Activated T-helper 1 cell treated with Interleukin-2 at 50 U/mL for 16 hours (primary cell): ENCODE measurements around the gene CDHR4.
"Not testable (repeated sequence)": the region's sequence is repeated elsewhere in the genome, so short reads cannot be mapped to it uniquely, and the experiment has no call there.

ENCODE experiments used
- DNase-seq: peaks from one replicate; pipeline ENCODE4 v3.0.0-alpha.2; 2020; ENCODE audit warnings: low read depth

Gene CDHR4

DNA sequence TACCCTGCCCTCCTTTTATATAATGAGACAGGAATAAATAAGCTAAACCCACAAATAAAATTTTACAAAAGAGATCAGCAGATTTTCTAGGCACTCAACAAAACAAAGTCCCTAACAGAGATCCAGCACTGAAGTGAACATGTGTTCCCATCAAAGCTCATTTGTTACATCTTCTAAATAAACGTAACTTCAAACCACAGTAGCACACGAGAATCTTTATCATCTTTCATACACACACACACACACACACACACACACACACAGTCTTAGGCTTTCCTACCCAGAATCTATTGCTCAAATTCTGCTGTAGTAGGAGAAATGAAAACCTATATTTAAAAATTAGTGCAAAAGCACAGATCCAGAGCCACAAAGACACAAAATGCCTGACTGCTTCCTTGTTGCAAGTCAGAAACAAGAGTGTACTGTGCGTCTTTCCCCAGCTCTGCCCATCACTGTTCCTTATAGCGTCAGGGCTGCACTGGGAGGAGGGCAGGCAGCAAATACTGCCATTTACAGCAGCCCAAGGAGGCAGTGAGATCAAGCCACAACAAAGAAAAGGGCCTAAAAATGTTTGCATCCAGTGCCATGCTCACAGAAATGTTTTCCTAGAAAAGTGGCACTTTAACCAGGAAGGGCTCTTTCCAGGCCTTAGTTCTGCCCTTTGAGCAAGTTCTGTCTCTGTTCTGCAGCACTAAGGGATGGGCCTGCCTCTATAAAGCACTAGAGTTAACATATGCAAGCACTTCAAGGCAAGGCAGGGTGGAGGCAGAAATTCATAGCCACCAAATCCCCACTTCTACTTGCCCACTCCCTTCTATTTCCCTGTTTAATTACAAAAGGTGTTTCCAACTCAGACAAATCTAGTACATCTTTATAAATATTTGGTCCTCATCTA lies 19.3 kb downstream of the CDHR4 start:
- DNase-seq, result no peak

DNA sequence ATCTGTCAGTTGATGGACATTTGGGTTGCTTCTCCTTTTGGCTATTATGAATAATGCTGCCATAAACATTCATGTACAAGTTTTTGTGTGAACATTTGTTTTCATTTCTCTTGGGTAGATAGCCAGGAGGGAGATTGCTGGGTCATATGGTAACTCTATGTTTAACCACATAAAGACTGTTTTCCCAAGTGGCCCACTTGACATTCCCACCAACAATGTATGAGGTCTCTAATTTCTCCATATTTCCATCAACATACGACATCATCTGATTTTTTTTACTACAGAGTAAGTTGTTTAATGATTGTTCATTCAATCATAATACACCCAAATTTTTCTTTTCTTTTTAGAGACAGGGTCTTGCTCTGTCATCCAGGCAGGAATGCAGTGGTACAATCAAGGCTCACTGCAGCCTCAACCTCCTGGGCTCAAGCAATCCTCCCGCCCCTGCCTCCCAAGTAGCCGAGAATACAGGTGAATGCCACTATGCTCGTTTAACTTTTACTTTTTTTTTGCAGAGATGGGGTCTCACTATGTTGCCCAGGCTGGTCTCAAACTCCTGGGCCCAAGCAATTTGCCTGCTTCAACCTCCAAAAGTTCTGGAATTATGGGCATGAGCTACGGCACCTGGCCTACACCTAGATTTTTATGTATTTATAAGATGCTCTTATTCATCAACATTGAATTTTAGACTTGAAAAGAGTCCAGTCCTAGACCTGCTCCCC lies 20.2 kb downstream of the CDHR4 start:
- no peak for DNase-seq

DNA sequence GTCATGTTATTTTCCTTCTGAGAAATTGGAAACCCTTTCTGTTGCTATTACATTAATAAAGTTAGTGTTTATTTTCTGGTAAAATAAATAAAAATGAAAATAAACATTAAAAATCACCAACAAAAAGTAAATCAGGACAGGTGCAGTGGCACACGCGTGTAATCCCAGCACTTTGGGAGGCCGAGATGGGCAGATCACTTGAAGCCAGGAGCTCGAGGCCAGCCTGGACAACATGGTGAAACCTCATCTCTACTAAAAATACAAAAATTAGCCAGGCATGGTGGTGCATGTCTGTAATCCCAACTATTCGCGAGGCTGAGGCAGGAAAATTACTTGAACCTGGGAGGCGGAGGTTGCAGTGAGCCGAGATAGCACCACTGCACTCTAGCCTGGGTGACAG lies 23.6 kb downstream of the CDHR4 start:
- not testable (repeated sequence) for DNase-seq

DNA sequence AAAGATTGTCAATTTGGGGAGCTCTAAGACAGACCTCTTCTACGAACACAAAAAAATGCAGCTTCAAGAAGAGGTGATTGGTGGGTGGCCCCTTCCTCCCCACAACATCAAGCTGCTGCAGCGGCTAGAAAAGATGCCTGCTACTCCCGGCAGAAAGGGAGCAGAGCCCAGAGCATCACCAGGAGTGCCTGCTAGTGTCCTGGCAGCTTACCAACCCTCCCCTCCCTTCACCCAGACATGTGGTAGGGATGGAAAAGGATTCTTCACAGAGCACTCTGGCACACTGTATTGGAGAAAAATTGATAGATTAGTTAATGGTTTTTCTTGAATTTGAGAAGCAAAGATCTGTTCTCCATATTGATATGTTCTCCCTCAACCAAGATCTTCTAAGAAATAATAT lies 24.1 kb downstream of the CDHR4 start:
- no peak for DNase-seq

DNA sequence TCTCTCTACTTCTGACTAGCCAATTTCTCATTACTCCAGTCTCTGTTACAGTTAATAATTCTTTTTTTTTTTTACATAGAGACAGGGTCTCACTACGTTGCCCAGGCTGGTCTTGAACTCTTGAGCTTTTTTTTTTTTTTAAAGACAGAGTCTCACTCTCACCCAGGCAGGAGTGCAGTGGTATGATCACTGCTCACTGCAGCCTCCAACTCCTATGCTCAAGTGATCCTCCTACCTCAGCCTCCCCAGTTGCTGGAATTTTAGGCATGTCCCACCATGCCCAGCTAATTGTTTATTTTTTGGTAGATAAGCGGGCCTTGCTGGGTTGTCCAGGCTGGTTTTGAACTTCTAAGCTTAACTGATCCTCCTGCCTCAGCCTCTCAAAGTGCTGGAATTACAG lies 27.0 kb downstream of the CDHR4 start:
- DNase-seq, result no peak

DNA sequence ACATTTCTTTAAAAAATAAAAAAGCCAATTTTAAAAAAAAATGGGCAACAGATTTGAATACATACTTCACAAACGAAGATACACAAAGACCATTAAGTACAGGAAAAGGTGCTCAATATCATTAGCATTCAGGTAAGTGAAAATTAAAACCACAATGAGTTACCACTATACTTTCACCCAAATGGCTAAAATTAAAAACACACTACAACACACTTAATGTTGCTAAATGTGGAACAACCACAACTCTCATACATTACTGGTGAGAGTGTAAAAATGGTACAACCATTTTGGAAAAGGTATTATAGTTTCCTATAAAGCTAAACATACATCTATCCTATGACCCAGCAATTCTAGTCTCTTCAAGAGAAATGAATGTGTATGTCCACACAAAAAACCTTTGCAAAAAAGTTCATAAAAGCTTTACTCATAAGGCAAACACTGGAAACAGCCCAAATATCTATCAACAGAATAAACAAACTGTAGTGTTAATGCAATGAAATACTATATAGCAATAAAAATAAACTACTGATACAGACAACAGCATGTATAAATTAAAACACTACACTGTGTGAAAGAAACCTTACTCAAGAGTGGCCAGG lies 28.2 kb downstream of the CDHR4 start:
- DNase-seq, result no peak

DNA sequence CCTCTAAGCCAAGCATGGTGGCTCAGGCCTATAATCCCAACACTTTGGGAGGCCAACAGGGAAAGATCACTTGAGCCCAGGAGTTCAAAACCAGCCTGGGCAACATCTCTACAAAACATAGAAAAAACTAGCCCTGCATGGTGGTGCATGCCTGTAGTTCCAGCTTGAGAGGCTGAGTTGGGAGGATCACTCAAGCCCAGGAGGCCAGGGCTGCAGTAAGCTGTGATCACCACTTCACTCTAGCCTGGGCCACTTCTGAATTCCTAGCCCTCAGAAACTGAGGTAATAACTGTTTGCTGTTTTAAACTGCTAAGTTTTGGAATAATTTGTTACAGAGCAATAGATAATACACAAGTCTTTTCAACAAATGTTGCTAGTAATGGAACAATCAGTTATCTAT lies 29.7 kb downstream of the CDHR4 start:
- no peak for DNase-seq

DNA sequence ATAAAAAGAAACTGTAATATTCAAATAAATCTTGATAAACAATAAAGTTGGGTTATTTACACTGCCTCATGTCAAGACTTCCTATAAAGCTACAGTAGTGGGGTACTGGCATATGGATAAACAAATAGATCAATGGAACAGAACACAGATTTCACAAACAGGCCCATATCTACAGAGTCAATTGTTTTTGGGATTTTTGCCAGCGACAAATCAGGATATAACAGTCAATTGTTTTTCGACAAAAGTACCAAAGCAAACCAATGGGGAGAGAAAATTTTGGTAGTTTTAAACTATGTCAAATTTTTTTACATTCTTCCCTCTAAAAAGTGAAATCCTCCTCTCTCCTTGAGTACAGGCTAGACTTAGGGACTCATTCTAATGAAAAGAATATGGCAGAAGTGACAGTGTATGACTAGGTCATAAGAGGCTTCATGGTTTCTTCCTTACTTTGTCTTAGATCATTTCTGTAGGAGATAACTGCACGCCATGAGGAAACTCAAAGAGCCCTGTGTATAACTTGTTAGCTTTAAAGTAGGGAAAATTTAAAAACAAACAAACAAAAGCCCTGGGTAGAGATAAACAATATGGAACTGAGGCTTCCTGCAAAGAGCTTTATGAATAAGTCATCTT lies 30.3 kb downstream of the CDHR4 start:
- no peak for DNase-seq

DNA sequence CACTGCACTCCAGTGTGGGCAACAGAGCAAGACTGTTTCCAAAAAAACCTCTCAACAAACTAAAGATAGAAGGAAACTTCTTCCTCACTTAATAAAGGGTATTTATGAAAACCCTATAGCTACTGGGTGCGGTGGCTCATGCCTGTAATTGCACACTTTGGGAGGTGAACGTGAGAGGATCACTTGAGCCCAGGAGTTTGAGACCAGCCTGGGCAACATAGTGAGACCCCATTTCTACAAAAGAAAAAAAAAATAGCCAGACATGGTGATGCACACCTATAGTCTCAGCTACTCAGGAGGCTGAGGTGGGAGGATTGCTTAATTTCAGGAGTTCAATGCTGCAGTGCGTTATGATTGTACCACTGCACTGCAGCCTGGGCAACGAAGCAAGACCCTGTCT lies 35.7 kb downstream of the CDHR4 start:
- no peak for DNase-seq

DNA sequence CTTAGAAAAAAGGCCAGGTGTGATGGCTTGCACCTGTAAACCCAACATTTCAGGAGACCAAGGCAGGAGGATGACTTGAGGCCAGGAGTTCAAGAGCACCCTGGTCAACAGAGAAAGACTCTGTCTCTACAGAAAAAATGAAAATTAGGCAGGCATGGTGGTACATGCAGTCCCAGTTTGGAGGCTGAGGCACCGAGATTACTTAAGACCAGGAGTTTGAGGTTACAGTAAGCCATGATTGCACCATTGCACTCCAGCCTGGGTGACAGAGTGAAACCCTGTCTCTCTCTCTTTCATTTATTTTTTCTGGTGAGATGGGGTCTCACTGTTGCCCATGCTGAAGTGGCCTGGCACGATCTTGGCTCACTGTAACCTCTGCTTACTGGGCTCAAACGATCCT lies 38.0 kb downstream of the CDHR4 start:
- no peak for DNase-seq

DNA sequence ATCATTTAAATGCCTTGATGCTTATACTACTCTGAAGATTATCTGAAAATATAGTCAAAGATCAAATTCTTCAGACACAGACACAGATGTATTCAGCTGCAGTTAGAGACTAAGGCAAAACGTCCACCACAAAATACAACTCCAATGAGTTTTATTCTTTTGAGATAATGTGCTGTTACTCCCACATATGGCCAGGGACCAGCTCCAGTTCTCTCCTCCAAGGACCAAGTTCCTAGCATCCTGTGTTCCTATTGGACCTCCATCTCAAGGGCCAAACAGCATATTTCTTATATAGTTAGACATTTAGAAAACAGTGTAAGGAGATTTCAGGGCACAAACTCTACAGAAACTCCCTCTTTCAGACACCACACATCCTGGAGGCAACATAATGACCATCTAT lies 40.4 kb downstream of the CDHR4 start:
- DNase-seq, result no peak

DNA sequence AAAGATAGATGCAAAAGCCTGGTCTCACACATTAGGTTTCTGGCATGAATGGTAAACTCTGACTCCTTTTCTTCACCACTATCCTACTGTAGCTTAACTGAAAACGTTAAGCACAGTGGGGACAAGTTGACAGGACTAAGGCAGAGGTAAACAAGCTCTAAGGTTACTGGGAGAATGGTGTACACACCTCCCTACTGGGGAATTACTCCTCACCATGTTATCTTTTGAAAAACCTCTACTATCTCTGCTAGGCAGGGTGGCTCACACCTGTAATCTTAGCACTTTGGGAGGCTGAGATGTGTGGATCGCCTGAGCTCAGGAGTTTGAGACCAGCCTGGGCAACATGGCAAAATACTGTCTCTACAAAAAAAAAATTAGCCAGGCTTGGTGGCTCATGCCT lies 42.5 kb downstream of the CDHR4 start:
- no peak for DNase-seq

DNA sequence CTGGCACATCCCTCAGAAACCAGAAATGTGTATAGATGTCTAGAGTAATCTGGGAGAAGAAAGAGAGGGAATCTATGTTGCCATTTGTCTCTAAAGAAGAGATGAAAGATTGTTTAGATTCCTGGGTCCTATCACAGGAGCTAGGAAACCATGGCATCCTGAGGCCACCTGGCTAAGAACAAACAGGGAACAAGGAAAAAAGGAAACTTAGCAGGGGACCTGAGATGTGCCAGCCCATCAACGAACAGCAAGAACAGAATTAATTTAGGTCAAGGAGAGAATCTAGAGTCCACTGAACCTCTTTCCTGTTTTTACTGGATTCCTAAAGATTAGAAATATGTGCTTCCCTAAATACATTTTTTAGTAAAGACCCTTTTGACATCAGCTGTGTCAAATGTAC lies 43.6 kb downstream of the CDHR4 start:
- no peak for DNase-seq

DNA sequence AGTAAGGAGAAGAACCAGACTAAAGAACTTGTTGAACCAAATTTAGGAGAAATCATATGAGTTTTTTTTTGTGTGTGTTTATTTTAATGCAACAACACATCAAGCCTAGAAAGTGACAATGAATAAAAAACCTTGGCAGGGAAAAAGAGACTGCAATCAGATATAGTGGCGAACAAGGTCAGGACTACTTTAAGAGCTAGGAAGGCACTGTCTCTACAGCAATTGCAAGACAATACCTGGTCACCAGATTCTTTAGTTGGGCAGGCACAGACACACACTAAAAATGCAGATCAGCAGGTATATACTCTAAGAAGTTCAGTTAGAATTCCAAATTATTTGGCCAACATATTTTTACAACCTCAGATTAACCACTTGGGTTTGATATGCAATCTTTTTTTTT lies 45.1 kb downstream of the CDHR4 start:
- no peak for DNase-seq

DNA sequence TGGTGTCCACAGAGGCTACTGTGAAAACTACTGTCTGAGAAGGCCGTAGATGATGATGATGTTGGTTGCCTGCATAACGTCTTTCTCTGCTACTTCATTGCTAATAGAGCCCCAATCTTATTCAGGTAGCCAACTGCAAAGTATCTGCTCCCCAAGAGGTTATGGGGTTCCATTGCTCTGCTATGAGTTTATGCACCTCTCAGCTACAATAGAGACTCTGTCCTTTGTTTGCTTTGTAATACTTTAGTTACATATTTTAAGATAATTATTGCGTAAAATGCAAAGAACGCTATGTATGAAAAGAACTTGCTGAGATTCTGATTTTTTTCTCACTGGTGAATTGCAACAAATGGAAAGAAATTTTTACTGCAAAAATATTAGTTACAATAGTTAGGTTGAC lies 48.2 kb downstream of the CDHR4 start:
- no peak for DNase-seq

DNA sequence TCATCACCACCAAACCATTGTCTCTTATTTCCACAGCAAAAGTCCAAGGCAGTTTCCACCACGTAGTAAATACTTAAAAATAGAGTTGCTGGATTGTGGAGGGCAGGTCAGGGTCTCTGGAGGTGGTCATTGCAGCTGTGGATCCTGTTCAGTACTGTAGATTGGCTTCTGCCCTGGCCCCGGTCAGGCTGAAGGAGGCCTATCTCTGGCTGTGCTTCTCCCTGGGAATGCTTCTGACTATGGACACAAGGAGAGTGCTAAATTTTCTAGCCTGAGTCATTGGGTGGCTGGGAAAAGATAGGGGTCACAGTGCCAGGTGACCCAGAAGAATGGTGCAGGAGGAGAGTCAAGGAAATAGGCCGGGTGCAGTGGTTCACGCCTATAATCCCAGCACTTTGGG lies 49.6 kb downstream of the CDHR4 start:
- DNase-seq, result no peak

DNA sequence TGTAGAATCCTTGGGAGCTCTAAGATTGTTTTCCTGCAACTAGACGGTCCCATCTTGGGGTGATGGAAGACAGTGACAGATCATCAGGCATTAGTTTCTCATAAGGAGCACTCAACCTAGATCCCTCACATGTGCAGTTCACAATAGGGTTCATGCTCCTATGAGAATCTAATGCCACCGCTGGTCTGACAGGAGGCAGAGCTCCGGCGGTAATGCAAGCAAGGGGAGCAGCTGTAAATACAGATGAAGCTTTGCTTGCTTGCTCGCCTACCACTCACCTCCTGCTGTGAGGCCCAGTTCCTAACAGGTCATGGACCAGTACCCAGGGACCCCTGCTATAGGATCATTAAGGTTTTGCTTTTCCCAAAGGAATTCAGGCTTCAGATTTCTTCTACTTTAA lies 50.8 kb downstream of the CDHR4 start:
- DNase-seq, result not testable (repeated sequence)

DNA sequence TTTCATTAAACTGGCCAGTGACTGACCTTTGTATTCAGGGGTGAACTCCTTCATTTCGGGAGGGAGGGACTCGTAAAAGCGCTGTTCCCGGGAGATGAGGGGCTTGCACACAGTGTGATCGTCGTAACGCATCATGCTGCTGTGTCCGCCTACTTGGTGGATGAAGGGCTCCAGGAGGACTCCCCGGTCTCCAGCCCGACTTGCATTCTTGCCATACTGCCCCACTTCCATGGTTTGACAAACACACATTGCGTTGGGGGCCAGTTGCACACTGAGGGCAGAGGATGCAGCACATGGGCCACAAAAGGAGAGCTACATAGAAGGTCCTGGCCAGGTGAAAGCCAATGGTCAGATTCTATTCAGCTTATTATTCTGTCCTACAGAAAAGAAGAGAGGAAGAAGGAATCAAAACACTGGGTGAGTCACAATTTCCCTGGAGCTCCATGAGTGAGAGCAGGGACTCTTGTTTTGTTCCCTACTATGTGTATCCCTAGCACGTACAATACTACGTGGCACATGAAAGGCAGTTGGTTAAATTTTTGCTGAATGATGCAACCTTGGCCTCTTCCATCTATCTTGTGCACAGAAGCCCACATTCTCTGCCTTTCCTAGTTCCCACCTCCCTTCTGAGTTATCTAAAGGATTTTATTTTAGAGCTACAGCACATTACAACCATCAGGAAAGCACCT lies 51.7 kb downstream of the CDHR4 start:
- no peak for DNase-seq

DNA sequence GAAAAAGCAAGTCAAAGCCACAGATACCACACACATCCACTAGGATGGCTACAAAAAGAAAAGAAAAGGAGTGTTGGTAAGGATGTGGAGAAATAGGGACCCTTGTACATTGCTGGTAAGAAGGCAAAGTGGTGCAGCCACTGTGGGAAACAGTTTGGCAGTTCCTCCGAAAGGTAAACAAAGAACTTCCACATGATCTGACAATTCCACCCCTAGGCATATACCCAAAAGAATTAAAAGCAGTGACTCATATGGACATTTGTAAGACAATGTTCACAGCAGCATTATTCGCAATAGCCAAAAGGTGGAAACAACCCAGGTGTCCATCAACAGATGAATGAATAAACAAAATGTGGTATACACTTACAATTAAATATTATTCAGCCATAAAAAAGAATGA lies 53.7 kb downstream of the CDHR4 start:
- DNase-seq, result no peak
